ENCODE data around the gene ZNF148. TPM values are rescaled to one million over a fixed set of nuclear protein-coding genes. Genes with fewer than 3 reads are reported as not detected.

Gene ZNF148
- total and polyA plus RNA-seq, 2 of the 4 experiments (the other 2 are of a cell fraction): 9.4 to 65.2 TPM

DNA sequence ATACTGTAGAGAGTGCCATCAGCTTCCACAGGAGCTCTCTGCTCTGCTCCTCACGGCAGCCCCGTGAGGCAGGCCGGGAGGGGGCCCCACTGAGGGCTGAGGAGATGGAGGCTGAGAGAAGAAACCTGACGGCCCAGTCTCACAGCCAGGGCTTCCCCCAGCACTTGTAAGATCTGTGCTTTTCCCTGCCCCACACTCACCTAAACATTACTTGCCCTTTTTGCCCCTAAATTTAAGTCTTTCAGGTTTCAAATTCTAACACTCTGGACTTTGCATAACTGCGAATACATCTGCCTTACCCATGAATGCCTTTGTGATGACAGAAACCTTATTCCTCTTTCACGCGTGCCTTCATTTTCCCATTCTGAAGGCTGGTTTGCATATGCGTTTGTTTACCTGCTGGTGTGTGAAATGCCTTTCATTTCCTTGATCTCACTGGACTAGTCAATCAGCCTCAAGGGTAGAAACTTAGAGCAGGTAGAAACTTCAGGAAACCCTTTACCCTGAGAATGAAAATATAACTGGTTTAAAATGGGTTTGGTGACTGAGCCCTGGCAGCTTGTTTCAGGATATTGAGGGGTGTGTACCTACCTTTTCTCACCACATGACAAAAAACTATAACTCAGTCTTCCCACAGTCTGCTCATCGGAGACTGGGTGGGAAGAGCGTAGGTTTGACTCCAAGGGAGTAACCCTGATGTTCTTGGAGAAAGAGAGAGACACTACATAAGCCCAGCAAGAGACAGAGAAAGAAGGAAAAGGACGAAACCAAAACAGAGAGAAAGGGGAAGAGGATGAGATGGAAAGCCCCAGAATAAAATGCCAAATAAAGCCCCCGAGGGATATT lies 182.7 kb downstream of the ZNF148 start:
- ChIA-PET POLR2A (ENCODE audit: unreplicated experiment) (no interaction called here), CTCF (no interaction called here)
- ATAC-seq (ENCODE audit: low read depth) (no peak), DNase-seq (no peak)
- H3K27me3 ChIP-seq (ENCODE audit: control insufficient read depth, insufficient read depth, low read length): 0 out of 2 replicates have a peak, but pooled peaks cover 1% of the 10 kb centered on the region
- no peak overlapping the region for H3K4me3 ChIP-seq (ENCODE audit: insufficient read depth, low read depth, low read length)
- BruUV-seq (replicated peaks): no TSS peak
- no peaks in the 10 kb centered on the region for H3K36me3 ChIP-seq (ENCODE audit: control insufficient read depth, insufficient read depth, low read length)
- WGBS, 2 experiments (ENCODE audit: extremely low coverage in 2 of 2, insufficient read length in 1 of 2): 77% methylated on average over 2 of the region's 12 CpGs; no CpG with 5 or more reads in 1 of the 2 experiments
- in situ Hi-C loops (cut with MboI; ENCODE audit: low sequenced_read_pairs) (no loop called here), dilution Hi-C loops (cut with HindIII; ENCODE audit: low sequenced_read_pairs, unreplicated experiment) (no loop called here), intact Hi-C loops (cut with micrococcal nuclease) (loop anchor here (10.0 kb wide), 1 partner anchor 268 kb away; no protein-coding TSS in a partner anchor)
- H3K9me3 ChIP-seq (ENCODE audit: control insufficient read depth, insufficient read depth, low read length): no peaks in the 10 kb centered on the region; the same call in 1 of the 2 replicates
- H3K4me1 ChIP-seq (ENCODE audit: control insufficient read depth, insufficient read depth, low read length): peaks cover 17% of the 10 kb centered on the region
- H2BK120ac ChIP-seq (ENCODE audit: low read depth, low read length): no peak overlapping the region
- H2AK9ac ChIP-seq (replicated peaks; ENCODE audit: low read depth, low read length, poor library complexity): peak overlapping the region; percentile 50
- no peak overlapping the region for H2BK5ac ChIP-seq (ENCODE audit: low read depth, low read length, poor library complexity, severe bottlenecking)
- no peak overlapping the region for H3K27ac ChIP-seq (ENCODE audit: insufficient read depth, low read length)
- H2BK15ac ChIP-seq (ENCODE audit: low read depth, low read length): no peak overlapping the region; the same call in 2 of the 3 replicates
- no peak overlapping the region for H4K5ac ChIP-seq (ENCODE audit: low read depth, low read length)
- 0 out of 2 replicates have a peak overlapping the region, but pooled peaks have one; percentile 54 for H2BK20ac ChIP-seq (ENCODE audit: low read depth, low read length)
- no peak overlapping the region for H3K4me2 ChIP-seq (ENCODE audit: low read depth, low read length)
- no peak overlapping the region for H4K91ac ChIP-seq (ENCODE audit: insufficient read depth, low read depth, low read length)
- H3K18ac ChIP-seq (ENCODE audit: low read depth, low read length): no peak overlapping the region
- no peak overlapping the region; a peak in 1 of 4 replicates for H4K8ac ChIP-seq (ENCODE audit: low read depth in 2 of 2, low read length in 2 of 2)
- H3K23ac ChIP-seq (ENCODE audit: low read depth, low read length): no peak overlapping the region
- peaks cover 4% of the 10 kb centered on the region; the same call in 1 of the 2 replicates for H4K20me1 ChIP-seq (ENCODE audit: insufficient read depth, low read length)
- no peak overlapping the region for H3K9ac ChIP-seq (ENCODE audit: low read depth, low read length)
- no peak overlapping the region for H3K14ac ChIP-seq (replicated peaks; ENCODE audit: low read depth, low read length)
- no peak overlapping the region; the same call in 1 of the 2 replicates for H3K4ac ChIP-seq (ENCODE audit: low read depth, low read length)
- no peaks in the 10 kb centered on the region for H3K79me1 ChIP-seq (ENCODE audit: low read depth in 1 of 2, low read length in 2 of 2)
- H2AK5ac ChIP-seq (ENCODE audit: low read depth, low read length): no peak overlapping the region
- peak overlapping the region; percentile 1 for H2AFZ ChIP-seq (replicated peaks; ENCODE audit: low read length, poor library complexity)
- no peak overlapping the region for H3K56ac ChIP-seq (ENCODE audit: extremely low read depth, insufficient read depth, low read length)
- TF ChIP-seq, protein P1, sequence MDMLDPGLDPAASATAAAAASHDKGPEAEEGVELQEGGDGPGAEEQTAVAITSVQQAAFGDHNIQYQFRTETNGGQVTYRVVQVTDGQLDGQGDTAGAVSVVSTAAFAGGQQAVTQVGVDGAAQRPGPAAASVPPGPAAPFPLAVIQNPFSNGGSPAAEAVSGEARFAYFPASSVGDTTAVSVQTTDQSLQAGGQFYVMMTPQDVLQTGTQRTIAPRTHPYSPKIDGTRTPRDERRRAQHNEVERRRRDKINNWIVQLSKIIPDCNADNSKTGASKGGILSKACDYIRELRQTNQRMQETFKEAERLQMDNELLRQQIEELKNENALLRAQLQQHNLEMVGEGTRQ (IDR thresholded peaks at IDR 0.05; ENCODE audit: low read depth, low read length): no peak
- TF ChIP-seq CHD1 (IDR thresholded peaks at IDR 0.05; ENCODE audit: low read depth, low read length): no peak
- TF ChIP-seq FOS (IDR thresholded peaks at IDR 0.05; ENCODE audit: low read depth, low read length): no peak
- no peak for TF ChIP-seq SMC3 (IDR thresholded peaks at IDR 0.05; ENCODE audit: low read depth, low read length)
- no peak for TF ChIP-seq RCOR1 (IDR thresholded peaks at IDR 0.05; ENCODE audit: insufficient replicate concordance, low read length)
- no peak for TF ChIP-seq MAZ (IDR thresholded peaks at IDR 0.05; ENCODE audit: borderline replicate concordance, low read depth, low read length)
- TF ChIP-seq POLR2A (IDR thresholded peaks at IDR 0.05; ENCODE audit: low read depth, low read length): no peak
- H3K9me1 ChIP-seq (ENCODE audit: insufficient read depth, low read length): peaks cover 12% of the 10 kb centered on the region; the same call in 1 of the 2 replicates

Data from IMR-90 (cell line).